GM04504 (cell line): ENCODE data around the gene LGALS7B.
"Not testable (repeated sequence)": the region's sequence is repeated elsewhere in the genome, so short reads cannot be mapped to it uniquely, and the experiment has no call there.

Source experiments
- DNase-seq: peaks from one replicate; pipeline ENCODE4 v3.0.0-alpha.2; 2012; ENCODE audit warnings: low read depth

Gene LGALS7B

DNA sequence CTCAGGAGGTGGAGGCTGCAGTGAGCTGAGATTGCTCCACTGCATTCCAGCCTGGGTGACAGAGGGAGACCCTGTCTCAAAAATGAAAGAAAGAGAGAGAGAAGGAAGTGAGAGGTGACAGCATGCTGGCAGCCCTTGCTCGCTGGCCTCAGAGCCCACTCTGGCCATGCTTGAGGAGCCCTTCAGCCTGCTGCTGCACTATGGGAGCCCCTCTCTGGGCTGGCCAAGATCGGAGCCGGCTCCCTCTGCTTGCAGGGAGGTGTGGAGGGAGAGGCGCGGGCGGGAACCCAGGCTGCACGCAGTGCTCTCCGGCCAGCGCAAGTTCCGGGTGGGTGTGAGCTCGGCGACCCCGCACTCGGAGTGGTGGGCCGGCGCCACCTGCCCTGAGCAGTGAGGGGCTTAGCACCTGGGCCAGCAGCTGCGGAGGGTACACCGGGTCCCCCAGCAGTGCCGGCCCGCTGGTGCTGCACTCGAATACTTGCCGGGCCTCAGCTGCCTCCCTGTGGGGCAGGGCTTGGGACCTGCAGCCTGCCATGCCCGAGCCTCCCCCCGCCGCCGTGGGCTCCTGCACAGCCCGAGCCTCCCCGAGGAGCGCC, 32.3 kb downstream of the LGALS7B start:
- not testable (repeated sequence) for DNase-seq

DNA sequence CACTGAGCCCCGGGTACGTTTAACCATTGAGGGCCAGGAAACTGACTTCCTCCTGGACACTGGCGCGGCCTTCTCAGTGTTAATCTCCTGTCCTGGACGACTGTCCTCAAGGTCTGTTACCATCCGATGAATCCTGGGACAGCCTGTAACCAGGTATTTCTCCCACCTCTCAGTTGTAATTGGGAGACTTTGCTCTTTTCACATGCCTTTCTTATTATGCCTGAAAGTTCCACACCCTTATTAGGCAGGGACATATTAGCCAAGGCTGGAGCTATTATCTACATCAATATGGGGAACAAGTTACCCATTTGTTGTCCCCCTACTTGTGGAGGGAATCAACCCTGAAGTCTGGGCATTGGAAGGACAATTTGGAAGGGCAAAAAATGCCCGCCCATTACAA, 36.9 kb downstream of the LGALS7B start:
- DNase-seq, result not testable (repeated sequence)

DNA sequence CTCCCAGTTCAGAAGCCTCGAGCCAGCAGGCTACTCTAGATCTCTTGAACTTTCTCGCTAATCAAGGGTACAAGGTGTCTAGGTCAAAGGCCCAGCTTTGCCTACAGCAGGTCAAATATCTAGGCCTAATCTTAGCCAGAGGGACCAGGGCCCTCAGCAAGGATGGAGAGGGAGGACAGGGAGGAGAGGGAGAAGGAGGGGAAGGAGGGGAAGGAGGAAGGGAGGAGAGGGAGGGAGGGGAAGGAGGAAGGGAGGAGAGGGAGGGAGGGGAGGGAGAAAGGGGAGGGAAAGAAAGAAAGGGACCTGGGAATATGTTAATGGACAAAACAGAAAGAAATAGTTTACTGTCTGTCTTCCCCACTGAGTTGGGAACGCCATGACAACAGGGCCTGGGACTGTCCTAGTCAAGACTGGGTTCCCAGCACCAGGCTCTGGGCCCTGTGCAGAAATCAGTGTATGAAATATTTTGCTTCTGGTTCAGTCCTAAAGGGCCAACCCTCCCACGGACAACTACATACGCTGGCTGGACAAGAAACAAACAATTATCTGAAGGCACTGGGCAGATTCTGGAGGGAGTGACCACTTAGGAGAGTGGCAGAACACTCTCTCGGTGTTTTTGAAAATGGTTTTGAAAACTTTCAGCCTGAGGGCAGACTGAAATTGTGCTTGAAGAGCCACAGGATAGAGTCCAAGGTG, 38.0 kb downstream of the LGALS7B start:
- DNase-seq, result no peak

DNA sequence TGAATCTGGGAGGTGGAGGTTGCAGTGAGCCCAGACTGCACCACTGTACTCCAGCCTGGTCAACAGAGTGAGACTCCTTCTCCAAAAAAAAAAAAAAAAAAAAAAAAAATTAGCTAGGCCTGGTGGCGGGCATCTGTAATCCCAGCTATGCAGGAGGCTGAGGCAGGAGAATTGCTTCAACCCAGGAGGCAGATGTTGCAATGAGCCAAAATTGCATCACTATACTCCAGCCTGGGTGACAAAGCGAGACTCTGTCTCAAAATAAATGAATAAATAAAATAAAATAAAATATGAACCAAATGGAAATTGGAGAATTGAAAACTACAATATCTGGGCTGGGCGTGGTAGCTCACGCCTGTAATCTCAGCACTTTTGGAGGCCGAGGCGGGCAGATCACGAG, 40.2 kb downstream of the LGALS7B start:
- DNase-seq, result not testable (repeated sequence)

DNA sequence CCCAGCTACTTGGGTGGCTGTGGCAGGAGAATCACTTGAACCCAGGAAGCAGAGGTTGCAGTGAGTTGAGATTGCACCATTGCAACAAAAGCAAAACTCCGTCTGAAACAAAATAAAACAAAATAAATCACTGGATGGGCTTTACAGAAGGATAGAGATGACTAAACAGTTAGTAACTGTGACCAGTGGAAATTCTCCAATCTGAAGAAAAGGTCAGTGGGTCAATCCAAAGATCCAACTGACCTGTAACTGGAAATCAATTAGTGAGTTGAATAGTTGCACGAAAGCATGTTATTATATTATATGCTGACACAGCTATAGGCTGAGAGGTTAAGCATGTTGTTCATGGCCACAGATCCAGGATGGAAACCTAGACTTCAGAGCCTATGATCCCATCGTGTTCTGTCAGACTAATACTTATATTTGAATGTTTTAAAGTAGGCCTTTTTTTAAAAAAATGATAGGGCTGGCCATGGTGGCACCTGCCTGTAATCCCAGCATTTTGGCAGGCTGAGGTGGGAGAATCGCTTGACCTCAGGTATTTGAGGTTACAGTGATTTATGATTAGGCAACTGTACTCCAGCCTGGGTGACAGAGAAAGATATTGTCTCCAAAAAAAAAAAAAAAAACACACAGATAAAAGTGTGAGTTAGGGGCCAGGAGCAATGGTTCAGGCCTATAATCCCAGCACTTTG, 41.2 kb downstream of the LGALS7B start:
- DNase-seq, result no peak

DNA sequence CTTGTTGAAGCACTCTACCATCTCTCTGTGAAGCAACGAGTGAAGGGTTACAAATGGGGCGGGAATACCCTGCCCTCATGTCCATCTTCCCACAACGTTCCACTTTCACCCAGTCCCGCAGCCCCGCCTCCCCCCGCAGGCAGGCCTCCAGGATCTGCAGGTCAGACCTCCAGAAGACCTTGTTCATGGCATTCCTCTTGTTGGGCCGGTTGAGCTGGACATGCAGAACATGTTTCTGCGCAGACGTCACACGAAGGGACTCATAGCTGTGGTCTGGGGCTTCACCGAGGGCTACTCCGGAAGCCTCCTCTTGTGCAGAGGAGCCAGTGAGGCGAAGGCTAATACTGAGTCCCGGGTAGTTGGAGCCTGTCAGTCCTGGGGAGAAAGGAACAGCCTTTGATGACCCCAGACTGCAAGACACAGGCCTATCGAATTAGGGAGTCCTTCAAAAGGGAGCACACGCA, 42.2 kb downstream of the LGALS7B start:
- DNase-seq, result peak; percentile 83

DNA sequence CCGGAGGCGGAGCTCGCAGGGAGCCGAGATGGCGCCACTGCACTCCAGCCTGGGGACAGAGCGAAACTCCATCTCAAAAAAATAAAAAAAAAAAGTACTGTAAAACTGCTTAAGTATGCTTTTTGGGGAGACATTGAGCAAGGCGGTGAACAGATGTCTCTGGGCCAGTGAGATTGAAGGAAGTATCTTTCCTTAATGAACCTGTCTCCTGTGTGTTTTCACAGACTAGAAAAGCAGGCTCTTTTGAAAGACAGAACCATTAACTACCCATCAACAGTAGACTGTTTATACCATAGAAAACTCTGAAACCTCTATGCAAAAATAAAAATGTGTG, 44.1 kb downstream of the LGALS7B start:
- no peak for DNase-seq

DNA sequence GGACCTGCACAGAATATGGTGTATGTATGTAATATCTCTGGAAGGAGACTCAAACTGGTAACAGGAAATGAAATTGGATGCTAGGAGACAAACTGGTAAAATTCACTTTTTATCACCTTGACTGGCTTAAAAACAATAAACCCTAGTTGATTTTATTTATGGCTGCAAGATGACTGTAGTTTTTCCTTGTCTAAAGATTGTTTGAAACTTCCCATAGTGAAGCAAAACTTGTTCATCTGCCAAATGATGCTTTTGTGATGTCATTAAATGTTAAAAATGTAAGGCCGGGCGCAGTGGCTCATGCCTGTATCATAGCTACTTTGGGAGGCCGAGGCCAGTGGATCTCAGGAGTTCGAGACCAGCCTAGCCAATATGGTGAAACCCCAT, 45.1 kb downstream of the LGALS7B start:
- DNase-seq, result no peak

DNA sequence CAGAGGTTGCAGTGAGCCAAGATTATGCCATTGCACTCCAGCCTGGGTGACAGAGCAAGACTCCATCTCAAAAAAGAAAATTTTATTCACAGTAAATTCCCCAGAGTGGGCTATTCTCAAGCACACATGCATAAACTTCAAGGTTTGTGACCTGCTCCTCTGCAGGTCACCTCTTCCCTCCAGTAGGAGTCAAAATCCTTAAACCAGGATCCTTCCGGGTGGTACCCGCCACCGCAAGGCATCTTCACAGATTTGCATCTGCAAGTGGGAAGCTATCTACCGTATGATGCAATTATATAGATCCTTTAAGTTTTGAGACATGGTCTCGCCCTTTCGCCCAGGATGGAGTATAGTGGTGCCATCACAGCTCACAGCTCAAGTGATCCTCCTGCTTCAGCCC, 45.6 kb downstream of the LGALS7B start:
- DNase-seq, result no peak

DNA sequence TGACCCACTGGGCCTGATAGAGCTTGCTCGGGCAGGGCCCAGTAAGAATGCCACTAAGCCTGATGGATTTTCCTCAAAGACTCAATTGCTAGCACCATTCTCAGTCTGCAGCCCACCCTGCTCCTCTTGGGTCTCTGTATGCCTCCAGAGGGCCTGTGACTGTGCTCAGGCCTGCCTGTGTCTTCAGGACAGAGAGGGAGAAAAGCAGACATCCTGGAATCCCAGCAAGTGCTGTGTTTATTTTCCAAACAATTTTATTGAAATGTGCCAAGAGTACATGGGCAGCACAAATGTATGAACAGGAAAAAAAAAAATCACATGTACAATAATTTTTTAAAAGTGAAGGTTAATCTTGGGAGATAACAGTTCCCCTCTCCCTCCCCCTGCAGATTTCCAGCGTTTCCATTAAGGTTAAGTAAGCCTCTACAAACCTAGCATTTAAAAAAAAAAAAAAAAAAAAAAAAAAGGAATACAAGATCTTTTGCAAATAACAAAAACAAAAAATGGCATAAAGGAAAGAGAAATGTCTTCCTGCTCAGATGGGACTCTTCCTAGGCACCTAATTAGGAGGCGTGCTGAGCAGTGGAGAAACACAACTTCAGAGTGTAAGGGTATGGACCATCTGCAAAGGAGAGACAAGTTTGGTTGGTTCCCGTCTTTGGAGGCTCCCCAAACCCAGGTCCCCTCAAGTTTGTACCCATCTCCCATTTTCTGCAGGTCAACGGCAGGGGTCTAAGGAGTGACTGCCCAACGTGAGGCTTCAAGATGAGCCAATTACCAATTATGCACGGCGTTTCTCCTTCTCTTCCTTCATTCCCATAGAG, 47.4 kb downstream of the LGALS7B start:
- DNase-seq, result no peak

DNA sequence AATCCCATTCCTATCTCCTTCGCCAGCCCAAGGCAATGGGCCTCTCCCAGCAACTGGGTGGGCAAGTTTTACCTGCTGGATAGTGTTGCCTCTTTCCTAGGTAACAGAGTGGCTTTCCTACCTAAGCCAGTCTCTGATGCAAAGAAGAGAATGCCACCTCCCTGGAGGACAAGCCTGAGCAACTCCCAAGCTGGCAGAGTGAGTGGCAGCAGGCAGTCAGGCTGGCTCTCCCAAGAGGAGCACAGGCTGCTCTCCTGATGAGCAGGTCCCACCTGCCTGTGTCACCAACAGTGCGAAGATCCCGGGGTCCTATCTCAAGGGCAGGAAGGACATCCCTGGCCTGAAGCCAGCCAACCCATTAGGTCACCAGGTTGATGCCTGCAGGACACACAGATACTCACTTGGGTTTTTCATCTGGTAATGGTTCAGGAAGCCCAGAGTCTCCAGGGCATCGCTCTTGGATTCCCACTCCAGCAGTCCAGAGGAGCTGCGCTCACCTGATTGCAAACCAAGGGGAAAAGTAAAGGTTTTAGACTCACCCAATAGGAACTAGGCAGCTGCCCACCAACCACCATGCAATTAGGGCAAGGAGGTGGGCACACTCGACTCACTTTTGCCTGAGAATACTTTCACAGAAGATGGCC, 48.1 kb downstream of the LGALS7B start:
- no peak for DNase-seq

DNA sequence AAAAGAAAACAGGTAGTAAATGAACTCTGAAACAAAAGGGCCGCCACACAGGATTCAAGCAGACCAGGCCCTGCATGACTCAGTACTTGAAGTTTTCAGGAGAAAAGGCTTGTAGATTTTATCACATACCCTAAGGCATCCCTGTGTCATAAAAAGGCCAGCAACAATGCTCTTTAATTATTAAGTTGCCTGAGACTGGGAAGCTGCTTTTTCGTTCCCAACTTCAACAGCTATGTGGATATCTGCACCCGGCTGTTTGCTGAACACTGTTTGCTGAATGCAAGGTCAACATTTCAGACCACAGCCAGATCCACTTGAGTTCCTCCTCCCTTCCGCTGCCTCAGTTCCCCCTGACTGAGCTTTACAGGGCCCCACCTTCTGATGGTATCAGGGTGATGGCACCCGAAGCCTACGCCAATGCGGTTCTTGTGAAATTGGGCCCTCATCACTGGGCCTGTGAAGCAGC, 48.7 kb downstream of the LGALS7B start:
- DNase-seq, result no peak

DNA sequence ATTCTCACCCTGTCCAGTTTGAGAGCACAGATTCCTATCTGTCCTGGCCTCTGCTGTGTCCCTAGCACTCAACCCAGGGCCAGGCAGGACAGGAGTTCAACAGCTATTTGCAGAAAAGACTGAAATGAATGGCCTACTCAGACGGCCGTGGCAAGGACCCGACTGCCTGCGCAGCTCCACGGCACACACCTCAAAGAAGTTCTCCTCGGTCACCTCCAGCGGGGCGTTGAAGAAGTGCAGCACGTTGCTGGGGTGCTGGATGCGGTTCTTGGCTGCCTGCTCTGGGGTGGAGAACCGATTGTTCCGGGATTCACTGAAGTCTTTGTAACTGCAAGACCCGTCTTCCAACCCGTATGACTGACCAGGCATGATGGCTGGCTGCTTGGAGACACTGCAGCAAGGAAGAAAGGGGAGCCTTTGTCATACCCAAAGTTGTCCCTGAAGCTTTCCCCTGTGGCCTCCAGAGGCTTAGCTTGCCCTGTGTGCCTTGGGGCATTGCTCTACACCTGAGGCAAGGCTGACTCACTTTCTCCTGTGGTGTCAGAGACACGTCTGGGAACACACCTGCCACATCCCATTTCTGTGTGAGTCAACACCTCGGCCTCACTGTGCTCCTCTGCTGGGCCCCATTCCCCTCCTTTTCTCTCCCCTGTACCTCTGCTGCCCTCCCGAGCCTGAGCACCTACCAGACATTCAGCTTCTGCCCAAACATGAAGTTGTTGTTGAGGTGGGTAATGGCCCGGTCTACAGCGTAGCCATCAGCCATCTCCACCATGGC, 49.4 kb downstream of the LGALS7B start:
- DNase-seq, result no peak

DNA sequence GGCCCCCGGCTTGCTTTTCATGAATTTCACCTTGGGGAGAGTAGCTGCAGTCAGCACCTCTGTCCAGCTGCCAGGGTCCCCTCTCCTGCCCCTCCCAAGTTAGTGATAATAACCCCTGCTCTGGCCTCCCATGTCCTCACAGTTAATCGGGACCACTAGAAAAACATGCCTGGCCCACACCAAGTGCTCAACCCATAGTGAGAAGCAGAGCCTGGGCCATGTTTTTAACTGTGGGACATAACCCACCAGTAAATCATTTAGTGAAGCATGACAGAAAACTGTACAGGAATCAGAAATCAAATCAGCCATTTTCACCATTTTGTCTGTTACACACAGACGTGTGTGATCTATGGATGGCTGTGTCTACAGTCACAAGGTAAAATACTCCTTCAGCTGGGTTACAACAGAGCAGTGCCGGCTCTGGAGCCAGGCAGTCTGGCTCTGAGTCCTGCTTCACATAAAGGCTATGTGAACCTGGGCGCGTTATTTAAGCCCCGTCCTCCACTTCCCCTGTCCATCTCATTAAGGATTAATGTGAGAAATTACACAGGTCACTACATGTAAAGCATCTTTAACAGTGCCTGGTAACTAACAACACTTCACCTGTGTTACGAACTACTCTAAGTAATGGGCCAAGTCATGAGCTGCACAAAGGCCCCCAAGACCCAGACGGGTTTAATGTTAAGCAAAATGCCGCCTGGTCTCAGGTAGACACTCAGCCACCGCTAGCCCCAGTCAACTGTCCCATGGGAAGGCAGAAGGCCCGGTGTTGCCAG, 50.2 kb downstream of the LGALS7B start:
- DNase-seq, result no peak

DNA sequence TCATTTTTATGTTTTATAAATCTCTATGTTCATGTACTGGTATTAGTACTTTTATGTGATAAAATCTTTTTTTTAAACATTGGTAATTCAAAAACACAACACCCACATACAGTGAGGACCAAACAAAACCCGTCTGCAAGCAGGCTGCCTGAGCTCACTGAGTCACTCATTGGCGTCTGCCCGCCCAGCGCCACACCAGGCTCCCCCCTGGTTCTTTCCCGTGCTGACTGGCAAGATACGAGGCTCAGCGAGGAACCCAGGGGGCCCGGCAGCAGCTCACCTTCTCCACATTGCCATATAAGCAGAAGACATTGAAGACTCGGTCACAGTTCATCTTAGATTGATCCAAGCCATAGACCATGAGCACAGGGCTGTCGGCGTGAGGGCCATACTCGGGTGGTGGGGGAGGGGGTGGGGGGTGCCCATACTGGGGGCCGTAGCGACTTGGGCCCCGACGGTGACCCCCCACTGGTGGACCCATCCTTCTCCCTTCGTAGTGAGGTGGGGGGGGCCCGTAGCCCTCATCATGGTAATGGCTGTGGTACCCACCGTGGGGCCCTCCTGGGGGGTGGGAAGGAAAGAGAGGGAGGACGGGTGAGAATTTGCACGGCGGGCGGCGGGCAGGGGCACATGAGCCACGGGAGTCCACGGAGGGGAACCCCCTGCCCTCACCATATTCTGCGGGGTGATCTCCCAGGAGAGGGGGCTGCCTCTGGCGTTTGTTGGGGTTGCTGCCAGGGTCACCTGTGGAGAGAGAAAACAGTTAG, 51.0 kb downstream of the LGALS7B start:
- DNase-seq, result no peak

DNA sequence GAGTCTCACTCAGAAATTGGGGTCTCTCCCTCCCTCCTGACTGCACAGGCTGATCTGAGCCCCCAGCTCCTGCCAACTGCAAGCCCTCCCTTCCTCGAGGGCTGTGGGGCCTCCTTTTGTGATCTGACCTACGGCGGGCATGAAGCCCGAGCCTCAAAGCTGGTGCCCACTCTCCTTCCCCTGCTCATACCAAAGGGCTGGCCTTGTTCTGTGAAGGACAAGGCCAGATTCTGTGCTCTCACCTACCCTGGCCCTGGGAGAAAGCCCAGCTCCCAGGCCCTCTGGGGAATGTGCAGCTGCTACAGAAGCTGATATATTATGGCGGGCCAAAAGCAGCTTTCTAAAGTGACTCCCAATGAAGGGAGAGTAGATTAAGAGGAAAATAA, 51.6 kb downstream of the LGALS7B start:
- no peak for DNase-seq
